Endothelial cell (in vitro differentiated cells): ENCODE results near the gene NR2E1. TPM values are rescaled to one million over a fixed set of nuclear protein-coding genes. Genes with fewer than 3 reads are reported as not detected.

Experiments used
- DNase-seq: peaks from one replicate; pipeline ENCODE4 v3.0.0; 2021; ENCODE audit warnings: low spot score
- H3K27ac Mint-ChIP-seq: one replicate; pipeline ENCODE4 v1.8.0; 2021; ENCODE audit warnings: mixed read lengths, inconsistent platforms; ENCODE audit not compliant: unreplicated experiment
- H3K27me3 Mint-ChIP-seq: one replicate; pipeline ENCODE4 v1.8.0; 2021; ENCODE audit warnings: mild to moderate bottlenecking, moderate library complexity, mixed read lengths, inconsistent platforms; ENCODE audit not compliant: unreplicated experiment
- H3K36me3 Mint-ChIP-seq: one replicate; pipeline ENCODE4 v1.8.0; 2021; ENCODE audit warnings: mild to moderate bottlenecking, low read depth, mixed read lengths, inconsistent platforms; ENCODE audit not compliant: unreplicated experiment
- H3K4me1 Mint-ChIP-seq: one replicate; pipeline ENCODE4 v1.8.0; 2021; ENCODE audit warnings: mild to moderate bottlenecking, mixed read lengths, inconsistent platforms; ENCODE audit not compliant: unreplicated experiment
- H3K4me3 Mint-ChIP-seq: one replicate; pipeline ENCODE4 v1.8.0; 2021; ENCODE audit warnings: mild to moderate bottlenecking, mixed read lengths, inconsistent platforms; ENCODE audit not compliant: unreplicated experiment
- H3K9me3 Mint-ChIP-seq: one replicate; pipeline ENCODE4 v1.8.0; 2021; ENCODE audit warnings: mixed read lengths, inconsistent platforms; ENCODE audit not compliant: unreplicated experiment
- total RNA-seq: library from RNA; stranded (reverse); fragmentation: NEBNext Ultra II Directional; extraction: Animal tissue kit (Norgen Biotek cat#: 25700); gene quantifications from one replicate; pipeline ENCODE4 v1.2.1, GENCODE V29; 2021; ENCODE audit not compliant: unreplicated experiment
- TF ChIP-seq, protein P1 (sequence below): fragments of 200-600 bp; sonication (generic); IDR thresholded peaks from one replicate; pipeline ENCODE4 v1.5.0; 2021; ENCODE audit warnings: antibody characterized with exemption; ENCODE audit not compliant: unreplicated experiment

Gene NR2E1
- total RNA-seq, 1 donor from 2014 or later: not detected

DNA sequence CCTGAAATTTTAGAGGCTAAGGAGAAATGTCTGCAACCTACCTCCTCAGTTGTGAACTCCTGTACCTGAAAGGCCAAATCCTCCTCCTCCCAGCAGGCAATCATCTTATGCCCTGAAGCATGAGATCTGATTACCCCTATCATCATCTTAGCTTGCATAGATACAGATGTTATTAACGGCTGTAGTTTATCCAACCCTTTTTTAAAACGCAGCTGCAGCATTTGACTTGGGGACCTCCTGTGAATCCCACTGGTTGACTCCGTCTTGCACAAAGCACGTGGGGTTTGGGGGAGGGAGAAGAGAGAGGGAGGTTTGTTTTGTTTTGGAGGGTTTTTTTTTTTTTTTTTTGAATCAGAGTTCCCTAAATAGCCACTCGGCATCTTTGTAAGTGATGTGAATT is 5.8 kb upstream of the NR2E1 start:
- DNase-seq: no peak
- no peaks in the 10 kb centered on the region for H3K9me3 Mint-ChIP-seq
- H3K36me3 Mint-ChIP-seq: no peaks in the 10 kb centered on the region
- no peak overlapping the region for H3K4me3 Mint-ChIP-seq
- H3K27ac Mint-ChIP-seq: no peak overlapping the region
- peaks cover 19% of the 10 kb centered on the region for H3K4me1 Mint-ChIP-seq
- peaks cover 38% of the 10 kb centered on the region for H3K27me3 Mint-ChIP-seq
- TF ChIP-seq, protein P1, sequence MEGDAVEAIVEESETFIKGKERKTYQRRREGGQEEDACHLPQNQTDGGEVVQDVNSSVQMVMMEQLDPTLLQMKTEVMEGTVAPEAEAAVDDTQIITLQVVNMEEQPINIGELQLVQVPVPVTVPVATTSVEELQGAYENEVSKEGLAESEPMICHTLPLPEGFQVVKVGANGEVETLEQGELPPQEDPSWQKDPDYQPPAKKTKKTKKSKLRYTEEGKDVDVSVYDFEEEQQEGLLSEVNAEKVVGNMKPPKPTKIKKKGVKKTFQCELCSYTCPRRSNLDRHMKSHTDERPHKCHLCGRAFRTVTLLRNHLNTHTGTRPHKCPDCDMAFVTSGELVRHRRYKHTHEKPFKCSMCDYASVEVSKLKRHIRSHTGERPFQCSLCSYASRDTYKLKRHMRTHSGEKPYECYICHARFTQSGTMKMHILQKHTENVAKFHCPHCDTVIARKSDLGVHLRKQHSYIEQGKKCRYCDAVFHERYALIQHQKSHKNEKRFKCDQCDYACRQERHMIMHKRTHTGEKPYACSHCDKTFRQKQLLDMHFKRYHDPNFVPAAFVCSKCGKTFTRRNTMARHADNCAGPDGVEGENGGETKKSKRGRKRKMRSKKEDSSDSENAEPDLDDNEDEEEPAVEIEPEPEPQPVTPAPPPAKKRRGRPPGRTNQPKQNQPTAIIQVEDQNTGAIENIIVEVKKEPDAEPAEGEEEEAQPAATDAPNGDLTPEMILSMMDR: no peak

DNA sequence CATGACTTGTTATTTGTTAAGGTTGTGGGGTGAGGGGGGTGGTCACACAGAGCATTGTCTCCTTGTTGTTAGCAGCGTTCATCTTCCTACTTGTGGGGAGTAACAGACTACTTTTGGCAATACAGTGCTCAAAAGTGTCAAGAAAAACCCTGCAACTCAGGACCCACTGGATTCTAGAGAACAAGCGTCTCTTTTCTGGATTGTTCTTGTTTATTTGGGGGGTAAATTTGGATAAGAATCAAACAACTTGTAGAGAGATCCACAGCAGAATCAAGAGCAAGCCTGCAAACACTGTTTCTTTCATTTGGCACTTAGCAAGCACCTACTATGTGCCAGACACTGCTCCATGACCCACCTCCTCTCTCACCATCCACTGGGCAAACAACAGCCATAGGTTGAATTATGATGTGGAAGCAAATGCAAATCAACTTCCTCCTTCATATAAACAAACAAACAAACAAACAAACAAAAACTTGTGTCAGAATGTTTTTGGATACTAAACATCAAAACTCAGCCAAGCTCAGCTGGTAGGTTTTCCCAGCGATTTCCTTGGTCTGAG is 4.0 kb upstream of the NR2E1 start:
- Mint-ChIP-seq H3K9me3 (no peaks in the 10 kb centered on the region), H3K27me3 (peaks cover 46% of the 10 kb centered on the region), H3K4me1 (peaks cover 20% of the 10 kb centered on the region), H3K27ac (no peak overlapping the region), H3K36me3 (no peaks in the 10 kb centered on the region), H3K4me3 (no peak overlapping the region)
- TF ChIP-seq, protein P1: no peak
- DNase-seq: no peak

DNA sequence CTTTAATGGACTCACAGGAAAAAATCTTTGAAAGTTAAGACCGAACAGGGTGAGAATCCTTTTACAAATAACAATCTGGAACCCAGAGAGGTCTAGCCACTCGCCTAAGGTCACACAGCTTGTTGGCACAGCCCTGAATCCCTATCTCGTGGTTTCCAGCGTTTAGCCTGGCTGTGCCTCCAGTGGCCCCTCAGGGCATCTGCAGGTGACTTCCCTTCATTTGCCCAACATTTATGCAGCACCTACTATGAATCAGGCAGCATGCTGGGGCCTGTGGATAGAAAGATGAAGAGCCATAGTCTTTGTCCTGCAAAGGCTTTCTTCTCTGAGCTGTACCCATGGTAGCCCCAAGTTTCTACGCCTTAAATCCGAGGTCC is 2.6 kb upstream of the NR2E1 start:
- H3K27me3 Mint-ChIP-seq: peaks cover 55% of the 10 kb centered on the region
- no peak for DNase-seq
- H3K4me3 Mint-ChIP-seq: no peak overlapping the region
- H3K27ac Mint-ChIP-seq: no peak overlapping the region
- H3K9me3 Mint-ChIP-seq: no peaks in the 10 kb centered on the region
- H3K36me3 Mint-ChIP-seq: no peaks in the 10 kb centered on the region
- TF ChIP-seq, protein P1: no peak
- H3K4me1 Mint-ChIP-seq: peaks cover 25% of the 10 kb centered on the region

DNA sequence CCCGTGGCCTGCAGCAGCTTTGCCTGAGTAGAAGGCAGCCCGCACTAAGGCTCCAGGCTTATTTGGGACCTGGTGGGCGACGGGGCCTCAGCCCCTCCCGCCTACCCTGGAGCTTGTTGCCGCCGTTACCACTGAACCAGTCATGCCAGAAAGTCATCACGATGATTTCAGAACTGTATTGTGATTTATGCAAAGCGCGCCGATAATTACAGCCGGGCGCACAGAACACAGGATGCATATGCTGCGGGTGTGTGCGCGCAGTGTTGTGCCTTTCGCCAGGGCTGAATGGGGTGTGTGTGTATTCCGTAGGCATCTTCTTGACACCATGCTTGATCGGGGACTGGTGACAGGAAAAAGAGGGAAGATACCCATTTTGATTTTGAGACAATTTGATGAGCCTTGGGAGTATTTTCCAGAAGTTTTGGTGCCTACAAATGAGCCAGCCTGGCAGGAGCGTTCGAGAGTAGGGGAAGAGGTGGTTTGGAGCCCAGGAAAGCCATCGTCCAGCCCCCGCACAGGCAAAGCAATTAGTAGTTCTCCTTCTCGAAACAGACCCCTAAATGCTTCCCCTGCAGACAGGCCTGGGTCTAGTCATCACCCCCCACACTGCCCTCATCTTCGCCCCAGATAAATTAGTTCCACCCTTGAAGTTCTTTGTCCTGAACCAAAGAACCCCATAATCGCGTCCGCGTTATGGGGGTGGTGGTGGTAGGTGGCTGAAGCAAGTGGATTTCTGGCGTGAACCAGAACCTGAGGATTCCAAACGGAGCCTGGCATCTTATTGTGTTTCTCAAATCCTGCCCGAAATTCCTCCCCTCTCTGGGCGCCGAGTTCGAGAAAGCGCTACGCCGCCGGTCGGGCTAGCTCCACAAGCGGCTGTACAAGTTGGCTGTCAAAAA is 1.9 kb upstream of the NR2E1 start:
- TF ChIP-seq, protein P1: no peak
- no peak for DNase-seq
- peaks cover 24% of the 10 kb centered on the region for H3K4me1 Mint-ChIP-seq
- no peak overlapping the region for H3K27ac Mint-ChIP-seq
- no peak overlapping the region for H3K4me3 Mint-ChIP-seq
- H3K27me3 Mint-ChIP-seq: peaks cover 56% of the 10 kb centered on the region
- H3K9me3 Mint-ChIP-seq: no peaks in the 10 kb centered on the region
- no peaks in the 10 kb centered on the region for H3K36me3 Mint-ChIP-seq

DNA sequence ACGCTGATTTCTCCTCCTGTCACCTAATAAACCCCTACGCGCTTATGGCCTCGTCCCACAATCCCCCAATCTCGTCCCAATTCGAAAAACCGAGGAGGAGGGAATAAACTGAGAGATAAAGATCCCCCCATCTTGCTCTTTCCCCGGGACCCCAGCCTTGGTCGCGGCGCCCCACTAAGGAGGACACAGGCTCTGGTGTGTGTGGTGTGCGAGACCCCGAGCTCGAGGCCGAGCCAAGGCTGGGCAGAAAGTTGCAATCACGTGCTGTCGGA is 1.3 kb upstream of the NR2E1 start:
- DNase-seq: no peak
- H3K4me1 Mint-ChIP-seq: peaks cover 27% of the 10 kb centered on the region
- H3K9me3 Mint-ChIP-seq: no peaks in the 10 kb centered on the region
- no peak overlapping the region for H3K4me3 Mint-ChIP-seq
- H3K36me3 Mint-ChIP-seq: no peaks in the 10 kb centered on the region
- no peak overlapping the region for H3K27ac Mint-ChIP-seq
- H3K27me3 Mint-ChIP-seq: peaks cover 57% of the 10 kb centered on the region
- TF ChIP-seq, protein P1: no peak
